HepG2 (cell line): ENCODE results near the gene LITAFD. TPM values are rescaled to one million over a fixed set of nuclear protein-coding genes. Genes with fewer than 3 reads are reported as not detected.
A peak's percentile ranks its signal among the peaks of the same experiment; 100 is the strongest.

Experiments used
- ATAC-seq: fragments of 200-7000 bp; cut with Tn5 transposase; 3 replicates; pipeline ENCODE4 v1.9.1; 2020; ENCODE audit warnings: mild to moderate bottlenecking, moderate library complexity
- BruUV-seq: library from RNA; stranded (reverse); fragments of 400-500 nt; replicated peaks from 2 replicates; lab custom pipeline; 2021; lab: Mats Ljungman, UMichigan
- CTCF ChIA-PET: fragments of 300-600 bp; formaldehyde crosslinking; extraction: SDS; loops from one replicate; lab custom pipeline; 2021; ENCODE audit warnings: low total read pairs, inconsistent platforms, low intra/inter-chr PET ratio; lab: Yijun Ruan, JAX
- POLR2A ChIA-PET: fragments of 350-600 bp; sonication (Branson Sonifier 250); formaldehyde crosslinking; loops from one replicate; lab custom pipeline; 2020; ENCODE audit warnings: antibody characterized with exemption, inconsistent platforms; lab: Yijun Ruan, JAX
- DNase-seq: peaks from one replicate; pipeline ENCODE4 v3.0.0-alpha.2; 2015; ENCODE audit warnings: low spot score
- FAIRE-seq: peaks from 3 replicates; lab custom pipeline; 2011; peaks lifted over from hg19 to GRCh38; lab: Jason Lieb, UNC
- H2AFZ ChIP-seq: one replicate; pipeline ENCODE4 v1.6.1; 2011; ENCODE audit warnings: low read length, inconsistent platforms
- H3K27ac ChIP-seq: fragments of 300-600 bp; 3 replicates; pipeline ENCODE4 v1.8.0; 2011; ENCODE audit warnings: mixed run types, mild to moderate bottlenecking, mixed read lengths, low read length, inconsistent platforms; ENCODE audit not compliant: insufficient read depth; ENCODE audit errors: extremely low read length
- H3K27me3 ChIP-seq, 2 experiments: fragments of 200-600 bp in 1 of 2; 2 replicates in 1 of 2; 3 replicates in 1 of 2; pipeline versions ENCODE4 v1.6.0 to v1.8.0; 2011; ENCODE audit warnings: low read length in 2 of 2, mild to moderate bottlenecking in 2 of 2, moderate library complexity in 2 of 2, inconsistent platforms in 1 of 2; ENCODE audit not compliant: insufficient read depth in 2 of 2, control insufficient read depth in 1 of 2
- H3K36me3 ChIP-seq, 2 experiments: fragments of 200-600 bp in 1 of 2; replicated peaks in 1 of 2; 2 replicates in 1 of 2; 3 replicates in 1 of 2; pipeline versions ENCODE4 v1.5.1 to v1.8.0; 2011; ENCODE audit warnings: low read length in 2 of 2, inconsistent platforms in 1 of 2; ENCODE audit not compliant: insufficient read depth in 2 of 2, control insufficient read depth in 1 of 2
- H3K4me1 ChIP-seq: 2 replicates; pipeline ENCODE4 v1.5.1; 2012; ENCODE audit warnings: low read length, inconsistent platforms; ENCODE audit not compliant: insufficient read depth
- H3K4me2 ChIP-seq: 2 replicates; pipeline ENCODE4 v1.6.0; 2011; ENCODE audit warnings: low read depth, low read length, inconsistent platforms
- H3K4me3 ChIP-seq, 3 experiments: fragments of 200-600 bp in 1 of 3; sonication (generic), shearing (Covaris generic) in 1 of 3; replicated peaks in 1 of 3; 2 replicates each; pipeline ENCODE4 v1.5.1; 2011 to 2016; ENCODE audit warnings: low read length in 3 of 3, inconsistent platforms in 2 of 3, low read depth in 2 of 3, mild to moderate bottlenecking in 2 of 3, control low read depth in 1 of 3, mixed read lengths in 1 of 3; ENCODE audit not compliant: insufficient read depth in 1 of 3
- H3K79me2 ChIP-seq: one replicate; pipeline ENCODE4 v1.6.1; 2011; ENCODE audit warnings: low read length, inconsistent platforms; ENCODE audit not compliant: insufficient read depth
- H3K9ac ChIP-seq: 2 replicates; pipeline ENCODE4 v1.6.0; 2011; ENCODE audit warnings: mild to moderate bottlenecking, low read depth, low read length, inconsistent platforms; ENCODE audit not compliant: insufficient read depth
- H3K9me3 ChIP-seq: 2 replicates; pipeline ENCODE4 v1.5.1; 2012; ENCODE audit warnings: mild to moderate bottlenecking, low read length
- H4K20me1 ChIP-seq: 2 replicates; pipeline ENCODE4 v1.6.0; 2011; ENCODE audit warnings: inconsistent platforms, mild to moderate bottlenecking, low read length, moderate library complexity; ENCODE audit not compliant: insufficient read depth
- ADNP ChIP-seq: sonication (generic); formaldehyde crosslinking; IDR thresholded peaks from 2 replicates; pipeline ENCODE4 v1.4.0; 2020; ENCODE audit warnings: missing genetic modification reagents
- HOXA5 ChIP-seq: sonication (generic); formaldehyde crosslinking; IDR thresholded peaks from 2 replicates; pipeline ENCODE4 v1.4.0; 2020; ENCODE audit warnings: missing genetic modification reagents
- MXI1 ChIP-seq: IDR thresholded peaks from 3 replicates; pipeline ENCODE4 v1.6.1; 2012; ENCODE audit warnings: low read depth, low read length, inconsistent platforms, borderline replicate concordance
- RBM22 ChIP-seq: fragments of 200-400 bp; formaldehyde crosslinking; optimal IDR thresholded peaks from 2 replicates; pipeline ENCODE3; 2017; ENCODE audit warnings: mild to moderate bottlenecking, low read length, moderate library complexity
- ZBTB38 ChIP-seq: sonication (generic); formaldehyde crosslinking; IDR thresholded peaks from 2 replicates; pipeline ENCODE4 v1.5.1; 2020; ENCODE audit warnings: mild to moderate bottlenecking, missing genetic modification reagents
- ZBTB7A ChIP-seq: sonication (generic); formaldehyde crosslinking; IDR thresholded peaks from 2 replicates; pipeline ENCODE4 v1.8.0; 2022; ENCODE audit warnings: mild to moderate bottlenecking, missing genetic modification reagents
- ZKSCAN8 ChIP-seq: IDR thresholded peaks from 2 replicates; pipeline ENCODE4 v1.6.1; 2016; ENCODE audit warnings: borderline replicate concordance, missing genetic modification reagents, missing compliant biosample characterization
- ZMYM3 ChIP-seq: sonication (generic); formaldehyde crosslinking; IDR thresholded peaks from 2 replicates; pipeline ENCODE4 v1.5.1; 2020; ENCODE audit warnings: mild to moderate bottlenecking, missing genetic modification reagents
- WGBS: methylation state at CpG from one replicate; pipeline ENCODE4 v1.1.6; 2017; ENCODE audit warnings: low lambda C conversion rate; 5-methylcytosine and 5-hydroxymethylcytosine counted together
- in situ Hi-C: cut with HindIII; loops from 2 replicates; pipeline ENCODE4 v1.10.0; 2017; ENCODE audit warnings: low pct_unique_long_range_greater_than_20kb; ENCODE audit not compliant: extremely low pct_ligation_motif_present
- intact Hi-C: fragments of 100-400 bp; cut with micrococcal nuclease; formaldehyde crosslinking; loops from one replicate; pipeline ENCODE4 v1.10.0; 2022; ENCODE audit not compliant: unreplicated experiment
- polyA plus RNA-seq, 8 experiments: library from polyadenylated mRNA; depleted of rRNA in 3 of 8; stranded (reverse) in 7 of 8; unstranded in 1 of 8; fragments of >200 nt; fragmentation: Illumina TruSeq in 4 of 8; extraction: Trizol in 4 of 8; gene quantifications; 2 replicates each; pipeline versions ENCODE4 v1.2.1 to v1.2.3, GENCODE V29; 2011 to 2016; ENCODE audit warnings: low read depth in 4 of 8, missing spikeins in 1 of 8, mixed read lengths in 1 of 8; ENCODE audit not compliant: insufficient read depth in 1 of 8
- total RNA-seq, 5 experiments: library from RNA; depleted of rRNA; stranded (reverse); fragments of >200 nt; fragmentation: Illumina TruSeq; extraction: Trizol; gene quantifications; 2 replicates each; pipeline ENCODE4 v1.2.3, GENCODE V29; 2016; ENCODE audit warnings: low read depth in 1 of 5
- TF ChIP-seq, protein P1 (sequence below): sonication (generic); formaldehyde crosslinking; IDR thresholded peaks from 2 replicates; pipeline ENCODE4 v1.5.0; 2020; ENCODE audit warnings: mild to moderate bottlenecking, missing genetic modification reagents, moderate library complexity
- TF ChIP-seq, protein P2 (sequence below): sonication (generic); formaldehyde crosslinking; IDR thresholded peaks from 2 replicates; pipeline ENCODE4 v1.4.0; 2020; ENCODE audit warnings: missing genetic modification reagents

Gene LITAFD
- total and polyA plus RNA-seq, 2 of the 13 experiments (the other 11 are each of a cell fraction or from before 2014, with no cell fraction given) = not detected

DNA sequence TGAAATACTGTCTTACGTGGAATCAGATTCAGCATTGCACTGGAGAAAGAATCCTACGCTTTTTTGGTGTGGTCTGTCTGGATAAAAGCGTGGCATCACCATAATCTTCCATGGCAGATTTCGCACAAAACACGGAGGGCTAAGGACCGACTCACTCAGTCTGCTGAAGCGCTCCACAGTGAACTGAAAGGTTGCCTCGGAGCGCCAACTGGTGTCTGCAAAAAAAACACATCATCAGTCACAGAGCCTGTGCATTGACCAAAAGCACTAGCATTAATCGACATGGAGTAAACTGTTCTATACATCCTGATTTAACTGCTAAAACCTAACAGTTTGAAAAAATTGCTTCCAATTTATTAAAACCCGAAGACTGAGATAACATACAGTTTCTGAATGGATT, 41.0 kb downstream of the LITAFD start:
- Histone ChIP-seq H3K4me1 (no peaks in the 10 kb centered on the region), H3K79me2 (peaks cover 63% of the 10 kb centered on the region), H3K4me3 (no peak overlapping the region), H3K27me3 (no peaks in the 10 kb centered on the region), H3K9me3 (no peaks in the 10 kb centered on the region), H3K36me3 (peaks cover 56 to 94% of the 10 kb centered on the region in 2 experiments), H4K20me1 (peaks cover 49% of the 10 kb centered on the region), H3K9ac (no peak overlapping the region), H2AFZ (no peak overlapping the region), H3K27ac (no peak overlapping the region), H3K4me2 (no peak overlapping the region)
- BruUV-seq = no TSS peak
- in situ Hi-C loops = no loop called here
- ChIA-PET CTCF (no interaction called here), POLR2A (no interaction called here)
- WGBS = 92% methylated on average over 11 of the region's 11 CpGs
- FAIRE-seq = no peak
- no peak for ATAC-seq
- no peak for DNase-seq
- intact Hi-C loops = no loop called here
- TF ChIP-seq ZMYM3 (CRISPR knock-in tag) = no peak
- TF ChIP-seq HOXA5 = no peak
- TF ChIP-seq ZBTB7A (CRISPR knock-in tag) = no peak
- no peak for TF ChIP-seq ADNP (CRISPR knock-in tag)
- TF ChIP-seq MXI1 = no peak
- no peak for TF ChIP-seq RBM22
- TF ChIP-seq, protein P1, sequence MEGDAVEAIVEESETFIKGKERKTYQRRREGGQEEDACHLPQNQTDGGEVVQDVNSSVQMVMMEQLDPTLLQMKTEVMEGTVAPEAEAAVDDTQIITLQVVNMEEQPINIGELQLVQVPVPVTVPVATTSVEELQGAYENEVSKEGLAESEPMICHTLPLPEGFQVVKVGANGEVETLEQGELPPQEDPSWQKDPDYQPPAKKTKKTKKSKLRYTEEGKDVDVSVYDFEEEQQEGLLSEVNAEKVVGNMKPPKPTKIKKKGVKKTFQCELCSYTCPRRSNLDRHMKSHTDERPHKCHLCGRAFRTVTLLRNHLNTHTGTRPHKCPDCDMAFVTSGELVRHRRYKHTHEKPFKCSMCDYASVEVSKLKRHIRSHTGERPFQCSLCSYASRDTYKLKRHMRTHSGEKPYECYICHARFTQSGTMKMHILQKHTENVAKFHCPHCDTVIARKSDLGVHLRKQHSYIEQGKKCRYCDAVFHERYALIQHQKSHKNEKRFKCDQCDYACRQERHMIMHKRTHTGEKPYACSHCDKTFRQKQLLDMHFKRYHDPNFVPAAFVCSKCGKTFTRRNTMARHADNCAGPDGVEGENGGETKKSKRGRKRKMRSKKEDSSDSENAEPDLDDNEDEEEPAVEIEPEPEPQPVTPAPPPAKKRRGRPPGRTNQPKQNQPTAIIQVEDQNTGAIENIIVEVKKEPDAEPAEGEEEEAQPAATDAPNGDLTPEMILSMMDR = peak; percentile 21; the same call in 1 of the 2 replicates
- peak; percentile 59; the same call in 1 of the 2 replicates for TF ChIP-seq ZBTB38
- TF ChIP-seq ZKSCAN8 (CRISPR knock-in tag) = no peak
- TF ChIP-seq, protein P2, sequence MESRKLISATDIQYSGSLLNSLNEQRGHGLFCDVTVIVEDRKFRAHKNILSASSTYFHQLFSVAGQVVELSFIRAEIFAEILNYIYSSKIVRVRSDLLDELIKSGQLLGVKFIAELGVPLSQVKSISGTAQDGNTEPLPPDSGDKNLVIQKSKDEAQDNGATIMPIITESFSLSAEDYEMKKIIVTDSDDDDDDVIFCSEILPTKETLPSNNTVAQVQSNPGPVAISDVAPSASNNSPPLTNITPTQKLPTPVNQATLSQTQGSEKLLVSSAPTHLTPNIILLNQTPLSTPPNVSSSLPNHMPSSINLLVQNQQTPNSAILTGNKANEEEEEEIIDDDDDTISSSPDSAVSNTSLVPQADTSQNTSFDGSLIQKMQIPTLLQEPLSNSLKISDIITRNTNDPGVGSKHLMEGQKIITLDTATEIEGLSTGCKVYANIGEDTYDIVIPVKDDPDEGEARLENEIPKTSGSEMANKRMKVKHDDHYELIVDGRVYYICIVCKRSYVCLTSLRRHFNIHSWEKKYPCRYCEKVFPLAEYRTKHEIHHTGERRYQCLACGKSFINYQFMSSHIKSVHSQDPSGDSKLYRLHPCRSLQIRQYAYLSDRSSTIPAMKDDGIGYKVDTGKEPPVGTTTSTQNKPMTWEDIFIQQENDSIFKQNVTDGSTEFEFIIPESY (CRISPR knock-in tag) = peak; percentile 45; the same call in 1 of the 2 replicates
